ENCODE results near the gene UBE2Q2. TPM values are rescaled to one million over a fixed set of nuclear protein-coding genes. Genes with fewer than 3 reads are reported as not detected.

UBE2Q2 gene
- total RNA-seq, 1 donor from 2014 or later = 21.6 TPM

GRCh38 chr15:75930866-75931265 is 87.6 kb downstream of the UBE2Q2 start:
- no peaks in the 10 kb centered on the region for H3K9me3 ChIP-seq
- DNase-seq (ENCODE audit: extremely low spot score in 2 of 2) = no peak
- TF ChIP-seq POLR2AphosphoS5 (IDR thresholded peaks at IDR 0.05; ENCODE audit: insufficient read depth in 1 of 2, low read depth in 1 of 2) = no peak
- no peak for TF ChIP-seq CTCF (IDR thresholded peaks at IDR 0.05)
- TF ChIP-seq POLR2A (IDR thresholded peaks at IDR 0.05) = no peak
- H3K27me3 ChIP-seq = no peaks in the 10 kb centered on the region
- no peak overlapping the region for H3K4me3 ChIP-seq
- H3K36me3 ChIP-seq = peaks cover 0 to 39% of the 10 kb centered on the region in 2 donors
- intact Hi-C loops (cut with DNase I) = no loop called here
- no peaks in the 10 kb centered on the region for H3K4me1 ChIP-seq
- H3K27ac ChIP-seq = no peak overlapping the region

- Histone ChIP-seq H3K27ac (no peak overlapping the region), H3K9me3 (no peaks in the 10 kb centered on the region), H3K36me3 (peaks cover 0 to 5% of the 10 kb centered on the region in 2 donors), H3K4me3 (no peak overlapping the region), H3K27me3 (no peaks in the 10 kb centered on the region), H3K4me1 (no peaks in the 10 kb centered on the region)
- TF ChIP-seq POLR2AphosphoS5 (IDR thresholded peaks at IDR 0.05; ENCODE audit: insufficient read depth in 1 of 2, low read depth in 1 of 2) (no peak), CTCF (IDR thresholded peaks at IDR 0.05) (no peak), POLR2A (IDR thresholded peaks at IDR 0.05) (no peak)
- DNase-seq (ENCODE audit: extremely low spot score in 2 of 2) = no peak
- intact Hi-C loops (cut with DNase I) = no loop called here
These were observed 99.2 kb downstream of the UBE2Q2 start for GRCh38 chr15:75942464-75942863.

- Histone ChIP-seq H3K36me3 (no peaks in the 10 kb centered on the region), H3K27ac (no peak overlapping the region), H3K4me3 (no peak overlapping the region), H3K9me3 (no peaks in the 10 kb centered on the region), H3K27me3 (no peaks in the 10 kb centered on the region), H3K4me1 (no peaks in the 10 kb centered on the region)
- intact Hi-C loops (cut with DNase I) = no loop called here
- TF ChIP-seq CTCF (IDR thresholded peaks at IDR 0.05) = no peak
- no peak for TF ChIP-seq POLR2A (IDR thresholded peaks at IDR 0.05)
- TF ChIP-seq POLR2AphosphoS5 (IDR thresholded peaks at IDR 0.05; ENCODE audit: insufficient read depth in 1 of 2, low read depth in 1 of 2) = no peak
- no peak for DNase-seq (ENCODE audit: extremely low spot score in 2 of 2)
These were observed 100.0 kb downstream of the UBE2Q2 start for GRCh38 chr15:75943246-75943645.

GRCh38 chr15:75943713-75944215 is 100.5 kb downstream of the UBE2Q2 start:
- no peaks in the 10 kb centered on the region for H3K36me3 ChIP-seq
- no peak for TF ChIP-seq POLR2A (IDR thresholded peaks at IDR 0.05)
- no peak for TF ChIP-seq POLR2AphosphoS5 (IDR thresholded peaks at IDR 0.05; ENCODE audit: insufficient read depth in 1 of 2, low read depth in 1 of 2)
- no peak for TF ChIP-seq CTCF (IDR thresholded peaks at IDR 0.05)
- H3K4me1 ChIP-seq = no peaks in the 10 kb centered on the region
- H3K4me3 ChIP-seq = no peak overlapping the region
- intact Hi-C loops (cut with DNase I) = no loop called here
- no peaks in the 10 kb centered on the region for H3K9me3 ChIP-seq
- no peaks in the 10 kb centered on the region for H3K27me3 ChIP-seq
- no peak for DNase-seq (ENCODE audit: extremely low spot score in 2 of 2)
- no peak overlapping the region for H3K27ac ChIP-seq

GRCh38 chr15:75945953-75946352 is 102.7 kb downstream of the UBE2Q2 start:
- H3K9me3 ChIP-seq = no peaks in the 10 kb centered on the region
- H3K27ac ChIP-seq = no peak overlapping the region
- TF ChIP-seq POLR2A (IDR thresholded peaks at IDR 0.05) = no peak
- TF ChIP-seq POLR2AphosphoS5 (IDR thresholded peaks at IDR 0.05; ENCODE audit: insufficient read depth in 1 of 2, low read depth in 1 of 2) = no peak
- no peak for TF ChIP-seq CTCF (IDR thresholded peaks at IDR 0.05)
- H3K4me3 ChIP-seq = no peak overlapping the region
- no peak for DNase-seq (ENCODE audit: extremely low spot score in 2 of 2)
- intact Hi-C loops (cut with DNase I) = no loop called here
- H3K36me3 ChIP-seq = no peaks in the 10 kb centered on the region
- H3K4me1 ChIP-seq = no peaks in the 10 kb centered on the region
- H3K27me3 ChIP-seq = no peaks in the 10 kb centered on the region

All from vagina (tissue), 2 donors.